DND-41 (cell line): ENCODE data around the gene RAMP3.

Experiments used
- EZH2 ChIP-seq: IDR thresholded peaks from 3 replicates; pipeline ENCODE4 v1.6.1; 2012; ENCODE audit warnings: borderline replicate concordance, low read depth, mild to moderate bottlenecking, moderate library complexity, low read length, inconsistent platforms; ENCODE audit not compliant: severe bottlenecking
- TF ChIP-seq, protein P1 (sequence below): IDR thresholded peaks from 2 replicates; pipeline ENCODE4 v1.5.1; 2012; ENCODE audit warnings: borderline replicate concordance, low read length, moderate library complexity, mild to moderate bottlenecking; ENCODE audit not compliant: poor library complexity, severe bottlenecking; ENCODE audit errors: extremely low read depth

GRCh38 chr7:45196374-45196773 lies 38.8 kb downstream of the RAMP3 start:
- TF ChIP-seq EZH2 = no peak
- TF ChIP-seq, protein P1, sequence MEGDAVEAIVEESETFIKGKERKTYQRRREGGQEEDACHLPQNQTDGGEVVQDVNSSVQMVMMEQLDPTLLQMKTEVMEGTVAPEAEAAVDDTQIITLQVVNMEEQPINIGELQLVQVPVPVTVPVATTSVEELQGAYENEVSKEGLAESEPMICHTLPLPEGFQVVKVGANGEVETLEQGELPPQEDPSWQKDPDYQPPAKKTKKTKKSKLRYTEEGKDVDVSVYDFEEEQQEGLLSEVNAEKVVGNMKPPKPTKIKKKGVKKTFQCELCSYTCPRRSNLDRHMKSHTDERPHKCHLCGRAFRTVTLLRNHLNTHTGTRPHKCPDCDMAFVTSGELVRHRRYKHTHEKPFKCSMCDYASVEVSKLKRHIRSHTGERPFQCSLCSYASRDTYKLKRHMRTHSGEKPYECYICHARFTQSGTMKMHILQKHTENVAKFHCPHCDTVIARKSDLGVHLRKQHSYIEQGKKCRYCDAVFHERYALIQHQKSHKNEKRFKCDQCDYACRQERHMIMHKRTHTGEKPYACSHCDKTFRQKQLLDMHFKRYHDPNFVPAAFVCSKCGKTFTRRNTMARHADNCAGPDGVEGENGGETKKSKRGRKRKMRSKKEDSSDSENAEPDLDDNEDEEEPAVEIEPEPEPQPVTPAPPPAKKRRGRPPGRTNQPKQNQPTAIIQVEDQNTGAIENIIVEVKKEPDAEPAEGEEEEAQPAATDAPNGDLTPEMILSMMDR = no peak
